Embryonic facial prominence (tissue), 1 donor: ENCODE results near the gene GTF3C5.
"Not testable (repeated sequence)": the region's sequence is repeated elsewhere in the genome, so short reads cannot be mapped to it uniquely, and the experiment has no call there.

Experiments used
- DNase-seq: peaks from one replicate; pipeline ENCODE4 v3.0.0-alpha.2; 2016; ENCODE audit errors: extremely low spot score

The GTF3C5 gene

DNA sequence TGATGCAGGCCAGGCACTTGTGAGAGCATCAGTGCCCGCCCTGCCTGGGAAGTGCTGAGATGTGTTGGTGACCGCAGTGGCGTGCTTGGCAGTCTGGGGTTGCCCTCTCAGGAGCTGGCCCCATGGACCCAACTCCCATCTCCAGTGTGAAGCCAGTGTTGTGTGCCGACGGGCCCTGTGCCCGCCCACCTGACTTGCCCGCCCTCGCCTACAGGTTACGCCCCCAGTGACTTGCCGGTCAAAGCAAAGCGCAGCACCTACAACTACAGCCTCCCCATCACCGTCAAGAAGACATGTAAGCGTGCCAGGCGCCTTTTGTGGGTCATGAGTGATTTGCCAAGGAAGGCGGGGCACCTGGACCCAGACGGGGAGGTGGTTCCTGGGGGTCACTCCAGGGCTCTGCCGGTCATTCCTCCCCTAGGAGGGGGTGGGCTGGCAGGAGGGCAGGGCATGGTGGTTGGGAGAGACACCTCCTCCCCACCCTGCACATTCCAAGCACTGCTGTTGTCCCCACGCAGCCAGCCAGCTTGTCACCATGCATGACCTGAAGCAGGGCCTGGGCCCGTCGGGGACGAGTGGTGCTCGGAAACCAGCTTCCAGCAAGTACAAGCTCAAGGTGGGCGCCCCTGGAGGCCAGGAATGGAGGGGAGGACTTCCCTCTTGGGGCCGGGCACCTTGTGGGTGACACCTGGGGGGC lies 23.5 kb downstream of the GTF3C5 start:
- DNase-seq = no peak

DNA sequence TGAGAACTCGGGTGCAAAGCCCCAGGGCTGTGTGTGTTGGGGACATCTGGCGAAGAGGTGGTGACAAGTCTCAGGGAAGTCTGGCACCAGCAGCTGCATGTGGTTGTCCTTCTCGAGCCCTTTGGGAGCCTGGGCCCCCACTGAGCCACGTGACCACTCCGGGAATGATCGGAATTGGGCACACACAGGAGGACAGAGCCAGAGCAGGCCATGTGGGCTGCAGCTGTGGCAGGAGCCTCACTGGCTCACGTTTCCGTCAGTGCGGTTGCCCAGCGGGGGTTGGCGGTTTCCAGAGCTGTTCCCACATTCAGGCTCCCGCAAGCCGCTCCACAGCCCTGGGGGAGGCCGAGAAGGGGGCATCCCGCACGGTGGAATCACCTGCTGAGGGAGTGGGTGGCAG lies 24.2 kb downstream of the GTF3C5 start:
- no peak for DNase-seq

DNA sequence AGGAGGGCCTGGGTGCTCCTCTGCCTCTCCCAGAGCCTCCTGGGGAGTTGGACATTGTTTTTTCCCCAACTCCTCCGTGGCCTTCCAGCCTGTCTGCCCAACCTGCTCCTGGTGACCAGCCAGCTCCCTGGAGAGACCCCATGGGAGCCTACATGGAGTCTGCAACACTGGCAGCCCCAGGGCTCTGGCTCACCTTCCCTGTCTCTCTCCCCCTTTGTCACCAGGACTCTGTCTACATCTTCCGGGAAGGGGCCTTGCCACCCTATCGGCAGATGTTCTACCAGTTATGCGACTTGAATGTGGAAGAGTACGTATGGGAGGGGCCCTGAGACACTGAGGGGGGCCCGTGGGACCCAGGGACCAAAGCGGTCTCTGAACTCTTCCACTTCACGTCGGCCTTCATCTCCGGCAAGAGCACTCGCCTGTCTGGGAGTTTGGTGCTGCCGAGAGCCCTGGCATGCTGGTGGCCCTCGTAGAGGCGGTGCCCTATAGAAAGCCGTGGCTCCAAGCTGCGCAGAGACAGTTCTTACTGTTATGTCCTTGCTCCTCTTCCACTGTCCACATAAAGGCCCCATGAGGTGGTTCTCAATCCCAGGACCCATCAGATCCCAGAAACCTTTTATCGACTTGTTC lies 25.1 kb downstream of the GTF3C5 start:
- DNase-seq = no peak

DNA sequence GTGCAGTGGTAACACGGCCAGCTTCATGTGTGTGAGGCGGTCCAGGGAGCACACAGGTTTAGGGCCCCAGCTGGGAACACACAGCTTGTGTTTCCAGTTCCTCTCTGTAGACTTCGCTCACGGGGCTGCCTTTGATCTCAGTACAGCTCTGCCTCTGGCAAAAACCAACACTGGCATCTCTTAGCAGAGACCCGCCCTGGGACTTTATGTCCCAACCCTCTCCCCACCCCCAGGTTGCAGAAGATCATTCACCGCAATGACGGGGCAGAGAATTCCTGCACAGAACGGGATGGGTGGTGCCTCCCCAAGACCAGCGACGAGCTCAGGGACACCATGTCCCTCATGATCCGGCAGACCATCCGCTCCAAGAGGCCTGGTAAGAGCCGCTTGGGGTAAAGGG lies 25.7 kb downstream of the GTF3C5 start:
- DNase-seq = no peak

DNA sequence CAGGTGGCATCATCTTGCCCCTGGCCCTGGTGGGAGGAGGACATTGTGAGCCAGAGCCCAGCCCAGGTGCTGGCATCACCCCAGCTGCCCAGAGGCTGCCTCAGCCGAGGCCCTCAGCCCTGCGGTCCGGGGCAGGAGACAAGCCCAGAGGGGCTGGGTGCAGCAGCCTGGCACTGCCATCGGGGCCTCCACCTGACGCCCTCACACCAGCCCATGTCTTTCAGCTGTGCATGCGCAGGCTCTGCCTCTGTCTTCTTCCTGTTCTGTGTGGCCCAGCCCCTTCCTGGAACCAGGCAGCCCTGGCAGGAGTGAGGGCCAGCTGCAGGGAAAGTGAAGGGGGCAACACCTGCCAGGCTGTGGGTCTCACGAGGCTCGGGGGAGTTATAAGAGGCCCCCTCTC lies 26.2 kb downstream of the GTF3C5 start:
- no peak for DNase-seq

DNA sequence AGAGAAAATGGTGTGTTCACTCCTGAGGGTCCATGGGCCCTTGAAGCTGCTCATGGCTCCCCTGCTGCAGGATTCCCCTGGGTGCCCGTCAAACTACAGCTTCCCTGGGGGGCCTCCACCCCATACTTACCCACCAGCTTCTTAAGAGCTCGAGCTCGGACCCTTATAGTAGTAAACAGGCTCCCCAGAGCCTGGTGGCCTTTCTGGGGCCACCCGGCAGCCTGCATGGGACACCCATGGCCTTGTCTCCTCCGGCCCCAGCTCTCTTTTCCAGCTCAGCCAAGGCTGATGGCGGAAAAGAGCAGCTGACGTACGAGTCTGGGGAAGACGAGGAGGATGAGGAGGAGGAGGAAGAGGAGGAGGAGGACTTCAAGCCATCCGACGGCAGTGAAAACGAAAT lies 26.8 kb downstream of the GTF3C5 start:
- no peak for DNase-seq

DNA sequence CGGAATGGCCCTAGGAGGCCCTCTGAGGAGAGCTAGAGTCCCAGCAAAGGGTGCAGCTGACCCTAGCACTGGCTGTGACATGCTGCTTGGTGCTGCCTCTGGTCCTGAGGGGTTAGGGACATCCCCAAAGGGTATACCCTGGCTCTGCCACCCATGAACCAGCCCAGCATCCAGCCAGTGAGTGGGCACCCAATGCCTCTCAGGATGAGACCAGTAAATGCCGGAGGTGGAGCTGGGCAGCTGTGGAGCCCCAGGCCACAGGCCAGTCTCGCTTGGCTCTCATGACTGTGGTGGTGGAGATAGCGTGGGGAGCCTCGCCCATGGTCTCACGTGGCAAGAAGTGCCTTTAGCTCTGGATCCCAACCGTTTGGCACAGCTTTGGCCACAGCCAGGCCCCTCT lies 27.3 kb downstream of the GTF3C5 start:
- no peak for DNase-seq

DNA sequence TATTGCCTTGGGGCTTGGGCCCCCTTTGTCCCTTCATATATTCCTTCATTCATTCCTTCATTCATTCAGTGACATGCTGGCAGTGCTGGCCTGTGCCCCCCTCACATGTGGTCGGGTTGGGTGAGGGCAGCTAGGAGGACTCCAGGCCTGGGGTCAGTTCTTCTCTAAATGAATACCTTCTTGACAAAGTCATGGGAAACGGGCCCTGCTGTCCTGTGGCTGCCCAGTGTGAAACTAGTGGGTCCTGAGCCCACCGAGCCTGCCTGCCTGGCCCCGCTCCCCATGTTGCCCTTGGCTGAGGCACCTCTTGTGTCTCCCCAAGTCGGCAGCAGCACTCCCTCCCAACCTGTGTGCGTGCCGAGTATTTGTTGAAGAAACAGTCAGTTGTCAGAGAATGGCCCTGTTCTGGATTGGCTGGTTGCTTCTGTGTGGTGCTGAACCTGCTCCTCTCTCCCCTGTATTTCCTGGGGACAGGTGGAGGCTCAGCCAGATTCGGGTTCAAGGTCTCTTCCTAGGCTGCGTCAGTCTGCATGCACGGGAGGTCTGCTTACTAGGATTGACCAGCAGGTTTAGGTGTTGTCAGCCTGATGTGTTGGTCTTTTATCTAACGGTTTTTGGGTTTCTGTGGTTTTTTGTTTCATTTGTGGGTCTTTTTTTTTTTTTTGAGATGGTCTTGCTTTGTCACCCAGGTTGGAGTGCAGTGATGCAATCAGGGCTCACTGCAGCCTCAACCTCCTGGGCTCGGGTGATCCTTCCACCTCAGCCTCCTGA lies 27.9 kb downstream of the GTF3C5 start:
- no peak for DNase-seq

DNA sequence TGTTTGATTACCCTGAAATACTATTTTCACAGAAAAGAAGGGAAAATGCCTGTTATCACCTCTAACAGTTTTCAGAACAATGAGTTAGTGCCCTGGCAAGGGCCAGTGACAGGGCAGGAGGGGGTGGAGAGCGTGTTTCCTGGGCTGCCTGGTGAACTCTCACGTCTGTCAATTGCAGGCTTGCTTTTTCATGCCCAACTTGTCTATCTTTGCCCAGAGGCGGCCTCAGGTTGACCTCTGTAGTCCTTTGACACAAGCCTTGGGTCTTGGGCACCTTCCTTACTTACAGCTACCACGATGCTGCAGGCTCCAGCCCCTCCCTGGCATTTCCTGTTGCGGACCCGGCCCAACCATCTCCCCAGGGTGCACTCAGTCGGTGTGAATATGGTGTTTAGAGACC lies 28.8 kb downstream of the GTF3C5 start:
- DNase-seq = no peak

DNA sequence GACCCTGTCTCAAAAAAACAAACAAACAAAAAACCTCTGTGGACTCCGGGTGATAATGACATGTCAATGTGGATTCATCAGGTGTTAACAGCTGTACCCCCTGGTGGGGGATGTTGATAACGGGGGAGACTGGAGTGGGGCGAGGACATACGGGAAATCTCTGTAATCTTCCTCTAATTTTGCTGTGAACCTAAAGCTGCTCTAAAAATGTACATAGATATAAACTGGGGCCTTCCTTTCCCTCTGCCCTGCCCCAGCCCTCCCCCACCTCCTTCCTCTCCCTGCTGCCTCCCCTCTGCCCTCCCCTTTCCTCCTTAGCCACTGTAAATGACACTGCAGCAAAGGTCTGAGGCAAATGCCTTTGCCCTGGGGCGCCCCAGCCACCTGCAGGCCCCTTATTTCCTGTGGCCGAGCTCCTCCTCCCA lies 29.6 kb downstream of the GTF3C5 start:
- DNase-seq = no peak

DNA sequence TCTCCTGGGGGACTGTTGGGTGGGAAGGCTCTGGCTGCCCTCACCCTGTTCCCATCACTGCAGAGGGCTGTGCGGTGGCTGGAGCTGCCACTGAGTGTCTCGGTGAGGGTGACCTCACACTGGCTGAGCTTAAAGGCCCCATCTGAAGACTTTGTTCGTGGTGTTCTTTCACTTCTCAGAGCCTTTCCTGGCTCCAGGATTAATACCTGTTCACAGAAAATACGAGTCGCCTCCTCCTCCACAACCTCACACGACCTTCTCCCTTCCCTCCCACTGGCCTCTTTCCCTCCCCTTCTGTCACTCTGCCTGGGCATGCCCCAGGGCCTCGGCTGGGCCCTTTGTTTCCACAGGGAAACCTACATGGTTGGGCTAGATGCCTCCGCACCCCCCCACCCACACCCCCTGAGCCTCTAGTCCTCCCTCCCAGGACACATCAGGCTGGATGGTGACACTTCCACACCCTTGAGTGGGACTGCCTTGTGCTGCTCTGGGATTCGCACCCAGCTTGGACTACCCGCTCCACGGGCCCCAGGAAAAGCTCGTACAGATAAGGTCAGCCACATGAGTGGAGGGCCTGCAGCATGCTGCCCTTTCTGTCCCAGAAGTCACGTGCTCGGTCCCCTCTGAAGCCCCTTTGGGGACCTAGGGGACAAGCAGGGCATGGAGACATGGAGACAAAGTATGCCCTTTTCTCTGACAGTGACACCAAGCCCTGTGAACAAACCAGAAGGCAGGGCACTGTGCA lies 30.4 kb downstream of the GTF3C5 start:
- not testable (repeated sequence) for DNase-seq

DNA sequence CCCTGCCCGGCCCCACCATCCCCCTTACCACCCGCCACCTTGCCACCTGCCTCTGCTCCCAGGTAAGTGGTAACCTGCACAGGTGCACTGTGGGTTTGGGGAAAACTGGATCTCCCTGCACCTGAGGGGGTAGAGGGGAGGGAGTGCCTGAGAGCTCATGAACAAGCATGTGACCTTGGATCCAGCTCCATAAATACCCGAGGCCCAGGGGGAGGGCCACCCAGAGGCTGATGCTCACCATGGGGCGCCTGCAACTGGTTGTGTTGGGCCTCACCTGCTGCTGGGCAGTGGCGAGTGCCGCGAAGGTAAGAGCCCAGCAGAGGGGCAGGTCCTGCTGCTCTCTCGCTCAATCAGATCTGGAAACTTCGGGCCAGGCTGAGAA lies 31.0 kb downstream of the GTF3C5 start, which contains the start of gene CEL:
CEL (plus strand) TSS at position 218 of the 382 bp plus-strand sequence; CDS start at position 240, 22 bp downstream.
- not testable (repeated sequence) for DNase-seq

DNA sequence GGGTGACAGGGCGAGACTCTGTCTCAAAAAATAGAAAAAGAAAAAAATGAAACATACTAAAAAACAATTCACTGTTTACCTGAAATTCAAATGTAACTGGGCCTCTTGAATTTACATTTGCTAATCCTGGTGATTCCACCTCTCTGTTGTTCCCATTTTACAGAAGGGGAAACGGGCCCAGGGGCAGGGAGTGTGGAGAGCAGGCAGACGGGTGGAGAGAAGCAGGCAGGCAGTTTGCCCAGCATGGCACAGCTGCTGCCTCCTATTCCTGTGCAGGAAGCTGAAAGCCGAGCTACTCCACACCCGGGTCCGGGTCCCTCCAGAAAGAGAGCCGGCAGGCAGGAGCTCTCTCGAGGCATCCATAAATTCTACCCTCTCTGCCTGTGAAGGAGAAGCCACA lies 31.8 kb downstream of the GTF3C5 start:
- DNase-seq = not testable (repeated sequence)

DNA sequence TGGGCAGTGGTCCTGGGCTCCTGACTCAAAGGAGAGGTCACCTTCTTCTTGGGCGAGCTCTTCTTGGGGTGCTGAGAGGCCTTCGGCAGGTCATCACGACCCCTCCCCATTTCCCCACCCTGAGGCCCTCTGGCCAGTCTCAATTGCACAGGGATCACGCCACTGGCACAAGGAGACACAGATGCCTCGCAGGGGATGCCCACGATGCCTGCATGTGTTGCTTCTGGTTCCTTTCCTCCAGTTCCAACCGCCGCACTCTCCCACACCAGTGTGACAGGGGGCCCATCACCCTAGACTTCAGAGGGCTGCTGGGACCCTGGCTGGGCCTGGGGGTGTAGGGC lies 32.3 kb downstream of the GTF3C5 start:
- DNase-seq = no peak

DNA sequence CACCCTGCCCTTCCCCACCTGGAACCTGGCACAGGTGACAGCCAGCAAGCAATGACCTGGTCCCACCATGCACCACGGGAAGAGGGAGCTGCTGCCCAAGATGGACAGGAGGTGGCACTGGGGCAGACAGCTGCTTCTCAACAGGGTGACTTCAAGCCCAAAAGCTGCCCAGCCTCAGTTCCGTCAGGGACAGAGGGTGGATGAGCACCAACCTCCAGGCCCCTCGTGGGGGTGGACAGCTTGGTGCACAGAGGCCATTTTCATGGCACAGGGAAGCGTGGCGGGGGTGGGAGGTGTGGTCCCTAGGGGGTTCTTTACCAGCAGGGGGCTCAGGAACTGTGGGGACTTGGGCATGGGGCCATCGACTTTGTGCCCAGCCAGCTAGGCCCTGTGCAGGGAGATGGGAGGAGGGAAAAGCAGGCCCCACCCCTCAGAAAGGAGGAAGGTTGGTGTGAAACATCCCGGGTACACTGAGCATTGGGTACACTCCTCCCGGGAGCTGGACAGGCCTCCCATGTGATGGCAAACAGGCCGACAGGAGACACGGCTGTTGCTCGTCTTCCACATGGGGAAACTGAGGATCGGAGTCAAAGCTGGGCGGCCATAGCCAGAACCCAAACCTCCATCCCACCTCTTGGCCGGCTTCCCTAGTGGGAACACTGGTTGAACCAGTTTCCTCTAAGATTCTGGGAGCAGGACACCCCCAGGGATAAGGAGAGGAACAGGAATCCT lies 32.9 kb downstream of the GTF3C5 start:
- DNase-seq = no peak

DNA sequence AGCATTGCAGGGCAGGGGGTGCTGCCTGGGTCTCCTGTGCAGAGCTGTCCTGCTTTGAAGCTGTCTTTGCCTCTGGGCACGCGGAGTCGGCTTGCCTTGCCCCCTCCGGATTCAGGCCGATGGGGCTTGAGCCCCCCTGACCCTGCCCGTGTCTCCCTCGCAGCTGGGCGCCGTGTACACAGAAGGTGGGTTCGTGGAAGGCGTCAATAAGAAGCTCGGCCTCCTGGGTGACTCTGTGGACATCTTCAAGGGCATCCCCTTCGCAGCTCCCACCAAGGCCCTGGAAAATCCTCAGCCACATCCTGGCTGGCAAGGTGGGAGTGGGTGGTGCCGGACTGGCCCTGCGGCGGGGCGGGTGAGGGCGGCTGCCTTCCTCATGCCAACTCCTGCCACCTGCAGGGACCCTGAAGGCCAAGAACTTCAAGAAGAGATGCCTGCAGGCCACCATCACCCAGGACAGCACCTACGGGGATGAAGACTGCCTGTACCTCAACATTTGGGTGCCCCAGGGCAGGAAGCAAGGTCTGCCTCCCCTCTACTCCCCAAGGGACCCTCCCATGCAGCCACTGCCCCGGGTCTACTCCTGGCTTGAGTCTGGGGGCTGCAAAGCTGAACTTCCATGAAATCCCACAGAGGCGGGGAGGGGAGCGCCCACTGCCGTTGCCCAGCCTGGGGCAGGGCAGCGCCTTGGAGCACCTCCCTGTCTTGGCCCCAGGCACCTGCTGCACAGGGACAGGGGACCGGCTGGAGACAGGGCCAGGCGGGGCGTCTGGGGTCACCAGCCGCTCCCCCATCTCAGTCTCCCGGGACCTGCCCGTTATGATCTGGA lies 33.7 kb downstream of the GTF3C5 start:
- DNase-seq = no peak

DNA sequence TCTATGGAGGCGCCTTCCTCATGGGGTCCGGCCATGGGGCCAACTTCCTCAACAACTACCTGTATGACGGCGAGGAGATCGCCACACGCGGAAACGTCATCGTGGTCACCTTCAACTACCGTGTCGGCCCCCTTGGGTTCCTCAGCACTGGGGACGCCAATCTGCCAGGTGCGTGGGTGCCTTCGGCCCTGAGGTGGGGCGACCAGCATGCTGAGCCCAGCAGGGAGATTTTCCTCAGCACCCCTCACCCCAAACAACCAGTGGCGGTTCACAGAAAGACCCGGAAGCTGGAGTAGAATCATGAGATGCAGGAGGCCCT lies 34.2 kb downstream of the GTF3C5 start:
- no peak for DNase-seq

DNA sequence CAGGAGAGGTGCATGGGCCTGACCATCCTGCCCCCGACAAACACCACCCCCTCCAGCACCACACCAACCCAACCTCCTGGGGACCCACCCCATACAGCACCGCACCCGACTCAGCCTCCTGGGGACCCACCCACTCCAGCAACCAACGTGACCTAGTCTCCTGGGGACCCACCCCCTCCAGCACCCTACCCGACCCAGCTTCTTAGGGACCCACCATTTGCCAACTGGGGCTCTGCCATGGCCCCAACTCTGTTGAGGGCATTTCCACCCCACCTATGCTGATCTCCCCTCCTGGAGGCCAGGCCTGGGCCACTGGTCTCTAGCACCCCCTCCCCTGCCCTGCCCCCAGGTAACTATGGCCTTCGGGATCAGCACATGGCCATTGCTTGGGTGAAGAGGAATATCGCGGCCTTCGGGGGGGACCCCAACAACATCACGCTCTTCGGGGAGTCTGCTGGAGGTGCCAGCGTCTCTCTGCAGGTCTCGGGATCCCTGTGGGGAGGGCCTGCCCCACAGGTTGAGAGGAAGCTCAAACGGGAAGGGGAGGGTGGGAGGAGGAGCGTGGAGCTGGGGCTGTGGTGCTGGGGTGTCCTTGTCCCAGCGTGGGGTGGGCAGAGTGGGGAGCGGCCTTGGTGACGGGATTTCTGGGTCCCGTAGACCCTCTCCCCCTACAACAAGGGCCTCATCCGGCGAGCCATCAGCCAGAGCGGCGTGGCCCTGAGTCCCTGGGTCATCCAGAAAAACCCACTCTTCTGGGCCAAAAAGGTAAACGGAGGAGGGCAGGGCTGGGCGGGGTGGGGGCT lies 35.6 kb downstream of the GTF3C5 start:
- DNase-seq = no peak

DNA sequence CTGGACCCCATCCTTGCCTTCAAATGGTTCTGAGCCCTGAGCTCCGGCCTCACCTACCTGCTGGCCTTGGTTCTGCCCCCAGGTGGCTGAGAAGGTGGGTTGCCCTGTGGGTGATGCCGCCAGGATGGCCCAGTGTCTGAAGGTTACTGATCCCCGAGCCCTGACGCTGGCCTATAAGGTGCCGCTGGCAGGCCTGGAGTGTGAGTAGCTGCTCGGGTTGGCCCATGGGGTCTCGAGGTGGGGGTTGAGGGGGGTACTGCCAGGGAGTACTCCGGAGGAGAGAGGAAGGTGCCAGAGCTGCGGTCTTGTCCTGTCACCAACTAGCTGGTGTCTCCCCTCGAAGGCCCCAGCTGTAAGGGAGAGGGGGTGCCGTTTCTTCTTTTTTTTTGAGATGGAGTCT lies 36.2 kb downstream of the GTF3C5 start:
- DNase-seq = no peak

DNA sequence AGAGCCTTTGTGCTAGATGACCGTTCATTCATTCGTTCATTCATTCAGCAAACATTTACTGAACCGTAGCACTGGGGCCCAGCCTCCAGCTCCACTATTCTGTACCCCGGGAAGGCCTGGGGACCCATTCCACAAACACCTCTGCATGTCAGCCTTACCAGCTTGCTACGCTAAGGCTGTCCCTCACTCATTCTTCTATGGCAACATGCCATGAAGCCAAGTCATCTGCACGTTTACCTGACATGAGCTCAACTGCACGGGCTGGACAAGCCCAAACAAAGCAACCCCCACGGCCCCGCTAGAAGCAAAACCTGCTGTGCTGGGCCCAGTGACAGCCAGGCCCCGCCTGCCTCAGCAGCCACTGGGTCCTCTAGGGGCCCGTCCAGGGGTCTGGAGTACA lies 37.0 kb downstream of the GTF3C5 start:
- no peak for DNase-seq
